Measurements from ENCODE around the gene KCNRG. TPM values are rescaled to one million over a fixed set of nuclear protein-coding genes. Genes with fewer than 3 reads are reported as not detected.
"Not testable (repeated sequence)": the region's sequence is repeated elsewhere in the genome, so short reads cannot be mapped to it uniquely, and the experiment has no call there.

KCNRG gene
- total and polyA plus RNA-seq, 2 donors (not counting 1 experiment from before 2014, with no cell fraction given) = 0.86 to 3.4 TPM

GRCh38 chr13:49985129-49985528 lies 30.1 kb upstream of the KCNRG start:
- Histone ChIP-seq H3K36me3 (replicated peaks in 1 of 2; ENCODE audit: control extremely low read depth in 1 of 2, control insufficient read depth in 1 of 2, extremely low read depth in 1 of 2, insufficient read depth in 2 of 2, low read length in 1 of 2) (no peaks in the 10 kb centered on the region), H3K9ac (ENCODE audit: low read length) (no peak overlapping the region), H3K79me2 (ENCODE audit: control insufficient read depth, insufficient read depth, low read length) (no peaks in the 10 kb centered on the region), H3K27ac (ENCODE audit: low read length in 2 of 2) (no peak overlapping the region), H3K4me3 (ENCODE audit: control extremely low read depth in 1 of 5, extremely low read depth in 1 of 5, insufficient read depth in 1 of 5, low read depth in 2 of 5, low read length in 4 of 5) (no peak overlapping the region), H3K4me1 (ENCODE audit: control insufficient read depth in 2 of 2, insufficient read depth in 2 of 2, low read length in 2 of 2) (no peaks in the 10 kb centered on the region), H2AFZ (ENCODE audit: insufficient read depth, low read depth, low read length, poor library complexity, severe bottlenecking) (no peak overlapping the region), H3K27me3 (replicated peaks in 1 of 4; ENCODE audit: control extremely low read depth in 1 of 4, control insufficient read depth in 3 of 4, insufficient read depth in 4 of 4, low read length in 3 of 4) (no peaks in the 10 kb centered on the region), H3K9me3 (ENCODE audit: control extremely low read depth in 1 of 3, control insufficient read depth in 2 of 3, insufficient read depth in 1 of 3, low read length in 2 of 3) (no peaks in the 10 kb centered on the region), H3K4me2 (replicated peaks; ENCODE audit: low read depth, low read length, poor library complexity, severe bottlenecking) (no peak overlapping the region), H4K20me1 (ENCODE audit: control insufficient read depth, insufficient read depth, low read length, poor library complexity, severe bottlenecking) (no peaks in the 10 kb centered on the region)
- intact Hi-C loops (cut with micrococcal nuclease) = no loop called here
- no peaks in the 10 kb centered on the region for H3K27me3 Mint-ChIP-seq
- no peak overlapping the region for H3K27ac Mint-ChIP-seq
- no peaks in the 10 kb centered on the region for H3K9me3 Mint-ChIP-seq (ENCODE audit: insufficient read depth)
- TF ChIP-seq EZH2 (IDR thresholded peaks at IDR 0.05; ENCODE audit: borderline replicate concordance, insufficient read depth, low read depth, low read length, poor library complexity, severe bottlenecking) (no peak), CTCF (IDR thresholded peaks at IDR 0.05) (no peak)
- DNase-seq = no peak
- ChIA-PET CTCF (interaction anchor here (0.8 to 1.9 kb wide), 2 partner anchors 9 to 12 kb away, joined by 3 to 5 read pairs; no protein-coding TSS in a partner anchor), POLR2A (interaction anchor here (0.6 kb wide), 1 partner anchor 1084 kb away, joined by 4 read pairs; no protein-coding TSS in a partner anchor)
- WGBS (ENCODE audit: insufficient coverage) = no CpG with 5 or more reads among the region's 2 CpGs
- no peaks in the 10 kb centered on the region for H3K4me1 Mint-ChIP-seq
- no peak overlapping the region for H3K4me3 Mint-ChIP-seq
- no peak for ATAC-seq (ENCODE audit: low read depth)

GRCh38 chr13:49986471-49986870 lies 28.8 kb upstream of the KCNRG start:
- ChIA-PET POLR2A (no interaction called here), CTCF (no interaction called here)
- Mint-ChIP-seq H3K9me3 (ENCODE audit: insufficient read depth) (no peaks in the 10 kb centered on the region), H3K4me3 (no peak overlapping the region), H3K27ac (no peak overlapping the region), H3K4me1 (peaks cover under 1% of the 10 kb centered on the region), H3K27me3 (no peaks in the 10 kb centered on the region)
- Histone ChIP-seq H2AFZ (ENCODE audit: insufficient read depth, low read depth, low read length, poor library complexity, severe bottlenecking) (no peak overlapping the region), H3K9me3 (ENCODE audit: control extremely low read depth in 1 of 3, control insufficient read depth in 2 of 3, insufficient read depth in 1 of 3, low read length in 2 of 3) (no peaks in the 10 kb centered on the region), H3K27ac (ENCODE audit: low read length in 2 of 2) (no peak overlapping the region), H3K9ac (ENCODE audit: low read length) (no peak overlapping the region), H3K4me3 (ENCODE audit: control extremely low read depth in 1 of 5, extremely low read depth in 1 of 5, insufficient read depth in 1 of 5, low read depth in 2 of 5, low read length in 4 of 5) (no peak overlapping the region), H3K4me1 (ENCODE audit: control insufficient read depth in 2 of 2, insufficient read depth in 2 of 2, low read length in 2 of 2) (no peaks in the 10 kb centered on the region), H3K79me2 (ENCODE audit: control insufficient read depth, insufficient read depth, low read length) (no peaks in the 10 kb centered on the region), H4K20me1 (ENCODE audit: control insufficient read depth, insufficient read depth, low read length, poor library complexity, severe bottlenecking) (no peaks in the 10 kb centered on the region), H3K4me2 (replicated peaks; ENCODE audit: low read depth, low read length, poor library complexity, severe bottlenecking) (no peak overlapping the region), H3K27me3 (replicated peaks in 1 of 4; ENCODE audit: control extremely low read depth in 1 of 4, control insufficient read depth in 3 of 4, insufficient read depth in 4 of 4, low read length in 3 of 4) (no peaks in the 10 kb centered on the region), H3K36me3 (replicated peaks in 1 of 2; ENCODE audit: control extremely low read depth in 1 of 2, control insufficient read depth in 1 of 2, extremely low read depth in 1 of 2, insufficient read depth in 2 of 2, low read length in 1 of 2) (no peaks in the 10 kb centered on the region)
- ATAC-seq (ENCODE audit: low read depth) = no peak
- no CpG with 5 or more reads among the region's 7 CpGs for WGBS (ENCODE audit: insufficient coverage)
- DNase-seq = no peak
- intact Hi-C loops (cut with micrococcal nuclease) = no loop called here
- TF ChIP-seq EZH2 (IDR thresholded peaks at IDR 0.05; ENCODE audit: borderline replicate concordance, insufficient read depth, low read depth, low read length, poor library complexity, severe bottlenecking) (no peak), CTCF (IDR thresholded peaks at IDR 0.05) (no peak)

- H4K20me1 ChIP-seq (ENCODE audit: control insufficient read depth, insufficient read depth, low read length, poor library complexity, severe bottlenecking); H3K27me3 ChIP-seq (replicated peaks in 1 of 4; ENCODE audit: control extremely low read depth in 1 of 4, control insufficient read depth in 3 of 4, insufficient read depth in 4 of 4, low read length in 3 of 4); H3K36me3 ChIP-seq (replicated peaks in 1 of 2; ENCODE audit: control extremely low read depth in 1 of 2, control insufficient read depth in 1 of 2, extremely low read depth in 1 of 2, insufficient read depth in 2 of 2, low read length in 1 of 2); H2AFZ ChIP-seq (ENCODE audit: insufficient read depth, low read depth, low read length, poor library complexity, severe bottlenecking); H3K4me1 ChIP-seq (ENCODE audit: control insufficient read depth in 2 of 2, insufficient read depth in 2 of 2, low read length in 2 of 2); H3K4me3 Mint-ChIP-seq; H3K9me3 ChIP-seq (ENCODE audit: control extremely low read depth in 1 of 3, control insufficient read depth in 2 of 3, insufficient read depth in 1 of 3, low read length in 2 of 3); H3K27me3 Mint-ChIP-seq; ATAC-seq (ENCODE audit: low read depth); H3K4me1 Mint-ChIP-seq; H3K9ac ChIP-seq (ENCODE audit: low read length); H3K9me3 Mint-ChIP-seq (ENCODE audit: insufficient read depth); H3K4me3 ChIP-seq (ENCODE audit: control extremely low read depth in 1 of 5, extremely low read depth in 1 of 5, insufficient read depth in 1 of 5, low read depth in 2 of 5, low read length in 4 of 5); H3K4me2 ChIP-seq (replicated peaks; ENCODE audit: low read depth, low read length, poor library complexity, severe bottlenecking); H3K79me2 ChIP-seq (ENCODE audit: control insufficient read depth, insufficient read depth, low read length); intact Hi-C loops (cut with micrococcal nuclease); POLR2A ChIA-PET; H3K27ac ChIP-seq (ENCODE audit: low read length in 2 of 2); DNase-seq; H3K27ac Mint-ChIP-seq: not testable (repeated sequence)
- WGBS (ENCODE audit: insufficient coverage) = no CpG with 5 or more reads among the region's 6 CpGs
- CTCF ChIA-PET = interaction anchor here (1.1 to 1.9 kb wide), 3 partner anchors 14 to 921 kb away, joined by 3 to 8 read pairs (median 3); partner anchors contain the start of gene SPRYD7
Measured at GRCh38 chr13:49990612-49991011, 24.6 kb upstream of the KCNRG start.

Data from B cell (primary cell).